Neuronal stem cell (in vitro differentiated cells): ENCODE data around the gene FHIP2A.

Source experiments
- DNase-seq: peaks from one replicate; pipeline ENCODE4 v3.0.0-alpha.2; 2013; ENCODE audit warnings: low spot score
- H2AFZ ChIP-seq: one replicate; pipeline ENCODE4 v1.6.1; 2013; ENCODE audit warnings: mild to moderate bottlenecking, low read length, inconsistent platforms
- H2AK5ac ChIP-seq: 2 replicates; pipeline ENCODE4 v1.6.1; 2013; ENCODE audit warnings: low read depth, mild to moderate bottlenecking, inconsistent platforms, low read length, moderate library complexity, mixed read lengths
- H2BK120ac ChIP-seq: 2 replicates; pipeline ENCODE4 v1.6.1; 2013; ENCODE audit warnings: low read depth, mild to moderate bottlenecking, inconsistent platforms, low read length, moderate library complexity, mixed read lengths
- H2BK12ac ChIP-seq: one replicate; pipeline ENCODE4 v1.6.1; 2013; ENCODE audit warnings: low read length, inconsistent platforms
- H2BK15ac ChIP-seq: 2 replicates; pipeline ENCODE4 v1.6.1; 2013; ENCODE audit warnings: mild to moderate bottlenecking, low read length, inconsistent platforms, mixed read lengths
- H2BK5ac ChIP-seq: one replicate; pipeline ENCODE4 v1.6.1; 2013; ENCODE audit warnings: inconsistent platforms, mild to moderate bottlenecking, low read length, moderate library complexity
- H3K14ac ChIP-seq: one replicate; pipeline ENCODE4 v1.6.1; 2013; ENCODE audit warnings: low read length, inconsistent platforms
- H3K18ac ChIP-seq: 2 replicates; pipeline ENCODE4 v1.6.1; 2013; ENCODE audit warnings: low read length, inconsistent platforms
- H3K23ac ChIP-seq: 2 replicates; pipeline ENCODE4 v1.6.1; 2013; ENCODE audit warnings: low read depth, mild to moderate bottlenecking, mixed read lengths, low read length, inconsistent platforms; ENCODE audit not compliant: poor library complexity
- H3K27ac ChIP-seq: replicated peaks from 3 replicates; pipeline ENCODE4 v1.5.1; 2013; ENCODE audit warnings: low read length, inconsistent platforms
- H3K27me3 ChIP-seq, 3 experiments: 2 replicates each; pipeline ENCODE4 v1.6.1; 2013; ENCODE audit warnings: low read length in 3 of 3, mild to moderate bottlenecking in 2 of 3, inconsistent platforms in 1 of 3, low read depth in 1 of 3, mixed read lengths in 1 of 3, moderate library complexity in 1 of 3; ENCODE audit not compliant: control insufficient read depth in 3 of 3, insufficient read depth in 3 of 3
- H3K36me3 ChIP-seq, 2 donors: replicated peaks in 1 of 2; 2 replicates each; pipeline ENCODE4 v1.6.1; 2013; ENCODE audit warnings: low read length in 2 of 2; ENCODE audit not compliant: control insufficient read depth in 2 of 2, insufficient read depth in 2 of 2
- H3K4ac ChIP-seq: 2 replicates; pipeline ENCODE4 v1.6.1; 2013; ENCODE audit warnings: inconsistent platforms, mild to moderate bottlenecking, low read length, moderate library complexity
- H3K4me1 ChIP-seq, 2 donors: 1 replicate in 1 of 2; 2 replicates in 1 of 2; pipeline ENCODE4 v1.6.1; 2013; ENCODE audit warnings: low read length in 2 of 2, low read depth in 1 of 2; ENCODE audit not compliant: control insufficient read depth in 2 of 2, insufficient read depth in 1 of 2
- H3K4me2 ChIP-seq: one replicate; pipeline ENCODE4 v1.6.1; 2013; ENCODE audit warnings: mild to moderate bottlenecking, low read length, inconsistent platforms; ENCODE audit not compliant: insufficient read depth, poor library complexity, severe bottlenecking
- H3K4me3 ChIP-seq, 2 donors: 2 replicates each; pipeline ENCODE4 v1.5.1; 2013; ENCODE audit warnings: low read length in 2 of 2, mild to moderate bottlenecking in 2 of 2, inconsistent platforms in 1 of 2, moderate library complexity in 1 of 2
- H3K79me1 ChIP-seq: one replicate; pipeline ENCODE4 v1.6.1; 2013; ENCODE audit warnings: low read depth, mild to moderate bottlenecking, inconsistent platforms, low read length, moderate library complexity
- H3K9ac ChIP-seq: one replicate; pipeline ENCODE4 v1.6.1; 2013; ENCODE audit warnings: mild to moderate bottlenecking, low read depth, low read length, inconsistent platforms; ENCODE audit not compliant: poor library complexity
- H3K9me3 ChIP-seq, 2 donors: replicated peaks in 1 of 2; 2 replicates each; pipeline versions ENCODE3 to v1.6.1; 2013; ENCODE audit warnings: low read length in 2 of 2, mild to moderate bottlenecking in 2 of 2, inconsistent platforms in 1 of 2, low read depth in 1 of 2, mixed read lengths in 1 of 2, moderate library complexity in 1 of 2; ENCODE audit not compliant: control insufficient read depth in 2 of 2, insufficient read depth in 1 of 2
- H4K8ac ChIP-seq: one replicate; pipeline ENCODE4 v1.6.1; 2013; ENCODE audit warnings: low read depth, mild to moderate bottlenecking, inconsistent platforms, low read length, moderate library complexity
- H4K91ac ChIP-seq: one replicate; pipeline ENCODE4 v1.6.1; 2013; ENCODE audit warnings: low read length, low read depth, mild to moderate bottlenecking, inconsistent platforms; ENCODE audit not compliant: poor library complexity
- WGBS, 2 donors: extraction: QIAGEN DNeasy Blood & Tissue Kit; methylation state at CpG; one replicate each; pipeline ENCODE4 v1.1.7; 2013; ENCODE audit warnings: missing lambda C conversion rate in 2 of 2, mixed read lengths in 1 of 2; ENCODE audit not compliant: insufficient read length in 2 of 2, insufficient replicate concordance in 1 of 2; ENCODE audit errors: extremely low coverage in 2 of 2; 5-methylcytosine and 5-hydroxymethylcytosine counted together

The FHIP2A gene

GRCh38 chr10:114829160-114829909 is 7.8 kb downstream of the FHIP2A start:
- Histone ChIP-seq H4K8ac (no peak overlapping the region), H3K79me1 (no peaks in the 10 kb centered on the region), H3K27me3 (no peaks in the 10 kb centered on the region), H3K18ac (no peak overlapping the region), H3K36me3 (peaks cover 0 to 41% of the 10 kb centered on the region in 2 donors), H3K4me2 (no peak overlapping the region), H2BK15ac (no peak overlapping the region), H2BK5ac (no peak overlapping the region), H3K9ac (no peak overlapping the region), H3K9me3 (no peaks in the 10 kb centered on the region), H4K91ac (no peak overlapping the region), H2AFZ (no peak overlapping the region), H3K4me1 (no peaks in the 10 kb centered on the region), H2BK120ac (no peak overlapping the region), H3K23ac (no peak overlapping the region), H3K14ac (no peak overlapping the region), H3K27ac (no peak overlapping the region), H2BK12ac (no peak overlapping the region), H2AK5ac (no peak overlapping the region), H3K4me3 (no peak overlapping the region), H3K4ac (no peak overlapping the region)
- WGBS, 2 donors: no CpG with 5 or more reads among the region's 4 CpGs
- no peak for DNase-seq

- Histone ChIP-seq H3K4me2 (no peak overlapping the region), H3K79me1 (no peaks in the 10 kb centered on the region), H3K4me3 (no peak overlapping the region), H4K8ac (no peak overlapping the region), H3K27ac (no peak overlapping the region), H2AK5ac (no peak overlapping the region), H3K36me3 (peaks cover under 1 to 49% of the 10 kb centered on the region in 2 donors), H3K9ac (no peak overlapping the region), H2AFZ (no peak overlapping the region), H2BK120ac (no peak overlapping the region), H3K14ac (no peak overlapping the region), H3K18ac (no peak overlapping the region), H3K4ac (no peak overlapping the region), H3K9me3 (no peaks in the 10 kb centered on the region), H3K27me3 (no peaks in the 10 kb centered on the region), H3K4me1 (no peaks in the 10 kb centered on the region), H3K23ac (no peak overlapping the region), H2BK12ac (no peak overlapping the region), H4K91ac (no peak overlapping the region), H2BK5ac (no peak overlapping the region), H2BK15ac (no peak overlapping the region)
- no CpG with 5 or more reads among the region's 6 CpGs for WGBS, 2 donors
- no peak for DNase-seq
Measured at GRCh38 chr10:114831186-114831867, 9.7 kb downstream of the FHIP2A start.

GRCh38 chr10:114837690-114838089 is 16.1 kb downstream of the FHIP2A start:
- no peak overlapping the region for H3K23ac ChIP-seq

GRCh38 chr10:114839901-114840300 is 18.3 kb downstream of the FHIP2A start:
- Histone ChIP-seq H3K27me3 (no peaks in the 10 kb centered on the region), H3K4me2 (no peak overlapping the region), H2BK12ac (no peak overlapping the region), H3K4me3 (no peak overlapping the region), H4K91ac (no peak overlapping the region), H2AFZ (no peak overlapping the region), H3K79me1 (no peaks in the 10 kb centered on the region), H3K27ac (no peak overlapping the region), H3K4me1 (no peaks in the 10 kb centered on the region), H2AK5ac (no peak overlapping the region), H3K18ac (no peak overlapping the region), H3K23ac (no peak overlapping the region), H3K9ac (no peak overlapping the region), H2BK5ac (no peak overlapping the region), H2BK120ac (no peak overlapping the region), H4K8ac (no peak overlapping the region), H3K9me3 (no peaks in the 10 kb centered on the region), H3K14ac (no peak overlapping the region), H2BK15ac (no peak overlapping the region), H3K4ac (no peak overlapping the region), H3K36me3 (peaks cover 10 to 92% of the 10 kb centered on the region in 2 donors)
- DNase-seq: no peak
- no CpG with 5 or more reads among the region's 3 CpGs for WGBS, 2 donors

More at GRCh38 chr10:114837690-114838089, 16.1 kb downstream of the FHIP2A start:
- Histone ChIP-seq H2BK5ac (no peak overlapping the region), H3K4me1 (no peaks in the 10 kb centered on the region), H3K14ac (no peak overlapping the region), H2BK120ac (no peak overlapping the region), H3K4me3 (no peak overlapping the region), H3K27ac (no peak overlapping the region), H3K4ac (no peak overlapping the region), H2BK15ac (no peak overlapping the region), H3K27me3 (no peaks in the 10 kb centered on the region), H4K91ac (no peak overlapping the region), H3K9ac (no peak overlapping the region), H3K9me3 (no peaks in the 10 kb centered on the region), H3K4me2 (no peak overlapping the region), H4K8ac (no peak overlapping the region), H3K79me1 (no peaks in the 10 kb centered on the region), H2AK5ac (no peak overlapping the region), H2BK12ac (no peak overlapping the region), H3K36me3 (peaks cover 6 to 95% of the 10 kb centered on the region in 2 donors), H2AFZ (no peak overlapping the region), H3K18ac (no peak overlapping the region)
- no CpG with 5 or more reads among the region's 3 CpGs for WGBS, 2 donors
- DNase-seq: no peak
